SU-DHL-6 (cell line): ENCODE measurements around the gene SYTL2.

ENCODE experiments used
- H2AFZ ChIP-seq: fragments of 200-600 bp; sonication (generic); 2 replicates; pipeline ENCODE4 v1.6.1; 2014; ENCODE audit warnings: low read depth, mild to moderate bottlenecking, moderate library complexity, mixed read lengths, antibody characterized with exemption, low read length; ENCODE audit not compliant: severe bottlenecking
- H3F3A ChIP-seq: fragments of 200-600 bp; shearing (Covaris generic); 2 replicates; pipeline ENCODE4 v1.6.0; 2016; ENCODE audit warnings: antibody characterized with exemption, mild to moderate bottlenecking; ENCODE audit not compliant: insufficient read depth
- H3K27ac ChIP-seq: fragments of 200-600 bp; sonication (generic); 2 replicates; pipeline ENCODE4 v1.5.1; 2016; ENCODE audit warnings: low read depth, mild to moderate bottlenecking, low read length, moderate library complexity, mixed read lengths
- H3K27me3 ChIP-seq: fragments of 200-600 bp; sonication (generic), shearing (Covaris generic); 2 replicates; pipeline ENCODE4 v1.6.0; 2014; ENCODE audit warnings: mild to moderate bottlenecking, low read length
- H3K36me3 ChIP-seq: fragments of 200-600 bp; sonication (generic); 2 replicates; pipeline ENCODE4 v1.6.1; 2014; ENCODE audit warnings: mild to moderate bottlenecking, low read length, mixed read lengths
- H3K4me2 ChIP-seq: fragments of 300-600, 200-600 bp; shearing (Covaris generic), sonication (generic); 2 replicates; pipeline ENCODE4 v1.6.0; 2014; ENCODE audit warnings: low read length, low read depth, mild to moderate bottlenecking; ENCODE audit not compliant: poor library complexity, severe bottlenecking
- H3K4me3 ChIP-seq: fragments of 200-600 bp; sonication (generic); 2 replicates; pipeline ENCODE4 v1.5.1; 2014; ENCODE audit warnings: antibody characterized with exemption, low read length, mild to moderate bottlenecking, mixed read lengths; ENCODE audit not compliant: insufficient read depth, poor library complexity, severe bottlenecking
- H3K79me2 ChIP-seq: fragments of 200-600 bp; sonication (generic); 2 replicates; pipeline ENCODE4 v1.6.1; 2014; ENCODE audit warnings: mild to moderate bottlenecking, low read length, moderate library complexity; ENCODE audit not compliant: insufficient read depth
- H3K9ac ChIP-seq: fragments of 200-600 bp; sonication (generic); 2 replicates; pipeline ENCODE4 v1.7.0; 2014; ENCODE audit warnings: mild to moderate bottlenecking, low read length
- H3K9me2 ChIP-seq: fragments of 200-600 bp; sonication (generic); replicated peaks from 2 replicates; pipeline ENCODE4 v1.6.1; 2014; ENCODE audit warnings: low read length; ENCODE audit not compliant: insufficient read depth
- H3K9me3 ChIP-seq: fragments of 200-600 bp; sonication (generic); 2 replicates; pipeline ENCODE4 v1.6.1; 2014; ENCODE audit warnings: low read length, mixed read lengths; ENCODE audit not compliant: insufficient read depth
- H4K20me1 ChIP-seq: fragments of 200-600 bp; sonication (generic); 2 replicates; pipeline ENCODE4 v1.6.1; 2014; ENCODE audit warnings: low read depth, mild to moderate bottlenecking, antibody characterized with exemption, low read length, moderate library complexity, mixed read lengths
- EZH2phosphoT487 ChIP-seq: fragments of 200-600 bp; sonication (generic), shearing (Covaris generic); conservative IDR thresholded peaks from 2 replicates; pipeline ENCODE4 v1.6.1; 2018; ENCODE audit warnings: mild to moderate bottlenecking, antibody characterized with exemption, low read length, moderate library complexity, mixed read lengths
- TF ChIP-seq, protein P1 (sequence below): fragments of 200-600 bp; sonication (generic); IDR thresholded peaks from one replicate; pipeline ENCODE4 v1.5.1; 2017; ENCODE audit warnings: antibody characterized with exemption, mild to moderate bottlenecking, low read length, moderate library complexity; ENCODE audit not compliant: insufficient read depth, poor library complexity, severe bottlenecking

The SYTL2 gene

DNA sequence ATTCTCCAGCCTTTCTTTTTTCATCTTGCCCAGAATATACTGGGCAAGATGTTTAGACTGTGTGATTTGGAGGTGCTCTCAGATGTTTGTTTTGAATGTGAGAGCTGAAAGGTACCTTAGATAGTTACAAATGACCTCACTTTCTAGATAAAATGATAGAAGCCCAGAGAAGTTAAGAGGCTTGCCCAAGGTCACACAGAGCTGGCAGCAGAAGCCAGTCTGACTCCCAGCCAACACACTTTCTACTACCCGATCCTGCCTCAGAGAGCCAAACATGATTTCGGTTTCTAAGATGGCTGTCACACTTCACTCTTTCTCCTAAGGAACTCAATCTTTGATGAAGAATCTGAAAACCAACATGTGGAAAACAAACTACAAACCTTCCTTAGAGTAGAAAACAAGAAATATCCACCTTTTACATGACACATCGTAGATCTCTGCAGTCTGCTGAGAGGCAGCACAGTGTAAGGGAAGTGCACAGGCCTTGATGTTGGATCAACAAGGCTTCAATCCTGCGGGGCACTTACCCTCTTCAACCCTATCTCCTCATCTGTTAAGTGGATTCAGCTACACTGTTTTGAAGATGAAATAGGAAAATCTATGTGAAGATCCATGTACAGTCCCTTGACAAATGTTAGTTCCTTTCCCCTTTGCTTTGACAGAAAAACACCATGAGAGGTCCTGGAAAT, 58.6 kb downstream of the SYTL2 start:
- Histone ChIP-seq H3K27me3 (no peaks in the 10 kb centered on the region), H3K79me2 (no peaks in the 10 kb centered on the region), H3K9me2 (no peaks in the 10 kb centered on the region), H3K36me3 (no peaks in the 10 kb centered on the region), H3K27ac (no peak overlapping the region), H3F3A (no peaks in the 10 kb centered on the region), H4K20me1 (no peaks in the 10 kb centered on the region), H3K4me2 (no peak overlapping the region), H3K9ac (no peak overlapping the region), H3K4me3 (no peak overlapping the region), H2AFZ (no peak overlapping the region), H3K9me3 (no peaks in the 10 kb centered on the region)
- TF ChIP-seq EZH2phosphoT487, result no peak
- TF ChIP-seq, protein P1, sequence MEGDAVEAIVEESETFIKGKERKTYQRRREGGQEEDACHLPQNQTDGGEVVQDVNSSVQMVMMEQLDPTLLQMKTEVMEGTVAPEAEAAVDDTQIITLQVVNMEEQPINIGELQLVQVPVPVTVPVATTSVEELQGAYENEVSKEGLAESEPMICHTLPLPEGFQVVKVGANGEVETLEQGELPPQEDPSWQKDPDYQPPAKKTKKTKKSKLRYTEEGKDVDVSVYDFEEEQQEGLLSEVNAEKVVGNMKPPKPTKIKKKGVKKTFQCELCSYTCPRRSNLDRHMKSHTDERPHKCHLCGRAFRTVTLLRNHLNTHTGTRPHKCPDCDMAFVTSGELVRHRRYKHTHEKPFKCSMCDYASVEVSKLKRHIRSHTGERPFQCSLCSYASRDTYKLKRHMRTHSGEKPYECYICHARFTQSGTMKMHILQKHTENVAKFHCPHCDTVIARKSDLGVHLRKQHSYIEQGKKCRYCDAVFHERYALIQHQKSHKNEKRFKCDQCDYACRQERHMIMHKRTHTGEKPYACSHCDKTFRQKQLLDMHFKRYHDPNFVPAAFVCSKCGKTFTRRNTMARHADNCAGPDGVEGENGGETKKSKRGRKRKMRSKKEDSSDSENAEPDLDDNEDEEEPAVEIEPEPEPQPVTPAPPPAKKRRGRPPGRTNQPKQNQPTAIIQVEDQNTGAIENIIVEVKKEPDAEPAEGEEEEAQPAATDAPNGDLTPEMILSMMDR, result no peak

DNA sequence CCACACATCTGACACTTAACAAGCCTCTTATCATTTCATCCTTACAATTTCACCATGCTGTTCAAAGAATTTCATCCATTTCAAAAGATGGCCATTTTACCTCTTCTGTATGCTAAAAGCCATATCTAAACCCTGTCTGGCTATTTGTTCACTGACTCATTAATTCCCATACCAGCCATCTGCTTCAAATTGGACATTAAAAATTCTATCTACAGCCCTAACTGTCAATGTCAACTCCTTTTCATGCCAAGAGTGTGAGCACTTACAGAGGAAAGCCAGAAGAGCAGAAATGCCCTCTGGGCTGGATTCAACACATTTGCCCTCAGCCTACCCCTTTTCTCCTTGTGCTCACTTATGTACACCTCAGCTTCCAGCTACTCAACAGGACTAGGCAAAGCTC, 59.2 kb downstream of the SYTL2 start:
- H3F3A ChIP-seq, result no peaks in the 10 kb centered on the region
- no peak overlapping the region for H3K4me2 ChIP-seq
- no peaks in the 10 kb centered on the region for H3K27me3 ChIP-seq
- no peaks in the 10 kb centered on the region for H3K79me2 ChIP-seq
- H3K9me3 ChIP-seq, result no peaks in the 10 kb centered on the region
- H3K27ac ChIP-seq, result no peak overlapping the region
- no peaks in the 10 kb centered on the region for H3K36me3 ChIP-seq
- H3K9ac ChIP-seq, result no peak overlapping the region
- H3K9me2 ChIP-seq, result no peaks in the 10 kb centered on the region
- no peaks in the 10 kb centered on the region for H4K20me1 ChIP-seq
- H2AFZ ChIP-seq, result no peak overlapping the region
- no peak overlapping the region for H3K4me3 ChIP-seq
- TF ChIP-seq EZH2phosphoT487, result no peak
- TF ChIP-seq, protein P1, result no peak

DNA sequence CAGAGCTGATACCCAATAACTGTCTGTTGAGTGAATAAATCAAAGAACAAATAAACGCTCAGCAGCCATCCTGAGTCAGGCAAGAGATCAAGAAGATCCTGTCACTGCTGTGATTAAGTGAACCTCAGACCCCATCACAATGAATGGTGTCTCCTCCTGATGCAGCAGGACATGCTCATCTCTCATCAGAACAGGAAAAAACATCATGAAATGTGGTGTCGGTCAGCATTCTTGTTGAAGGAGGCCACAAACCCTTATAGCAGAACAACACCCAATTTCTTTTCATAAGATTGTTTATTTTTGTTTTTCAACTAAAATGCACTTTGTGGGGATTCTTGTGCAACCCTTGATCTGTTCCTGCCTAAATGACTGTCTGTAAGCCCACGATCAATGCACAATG, 60.3 kb downstream of the SYTL2 start:
- Histone ChIP-seq H3K4me2 (no peak overlapping the region), H3K9me3 (no peaks in the 10 kb centered on the region), H3K27me3 (no peaks in the 10 kb centered on the region), H2AFZ (no peak overlapping the region), H3K9me2 (no peaks in the 10 kb centered on the region), H3K36me3 (no peaks in the 10 kb centered on the region), H3F3A (no peaks in the 10 kb centered on the region), H3K4me3 (no peak overlapping the region), H4K20me1 (no peaks in the 10 kb centered on the region), H3K27ac (no peak overlapping the region), H3K9ac (no peak overlapping the region), H3K79me2 (no peaks in the 10 kb centered on the region)
- no peak for TF ChIP-seq EZH2phosphoT487
- TF ChIP-seq, protein P1, result no peak
